HG03139 (cell line): ENCODE data around the gene DDIAS.
"Not testable (repeated sequence)": the region's sequence is repeated elsewhere in the genome, so short reads cannot be mapped to it uniquely, and the experiment has no call there.

Experiments used
- ATAC-seq: cut with Tn5 transposase; IDR thresholded peaks from one replicate; pipeline ENCODE4 v1.9.1; 2021; ENCODE audit not compliant: unreplicated experiment

The DDIAS gene

DNA sequence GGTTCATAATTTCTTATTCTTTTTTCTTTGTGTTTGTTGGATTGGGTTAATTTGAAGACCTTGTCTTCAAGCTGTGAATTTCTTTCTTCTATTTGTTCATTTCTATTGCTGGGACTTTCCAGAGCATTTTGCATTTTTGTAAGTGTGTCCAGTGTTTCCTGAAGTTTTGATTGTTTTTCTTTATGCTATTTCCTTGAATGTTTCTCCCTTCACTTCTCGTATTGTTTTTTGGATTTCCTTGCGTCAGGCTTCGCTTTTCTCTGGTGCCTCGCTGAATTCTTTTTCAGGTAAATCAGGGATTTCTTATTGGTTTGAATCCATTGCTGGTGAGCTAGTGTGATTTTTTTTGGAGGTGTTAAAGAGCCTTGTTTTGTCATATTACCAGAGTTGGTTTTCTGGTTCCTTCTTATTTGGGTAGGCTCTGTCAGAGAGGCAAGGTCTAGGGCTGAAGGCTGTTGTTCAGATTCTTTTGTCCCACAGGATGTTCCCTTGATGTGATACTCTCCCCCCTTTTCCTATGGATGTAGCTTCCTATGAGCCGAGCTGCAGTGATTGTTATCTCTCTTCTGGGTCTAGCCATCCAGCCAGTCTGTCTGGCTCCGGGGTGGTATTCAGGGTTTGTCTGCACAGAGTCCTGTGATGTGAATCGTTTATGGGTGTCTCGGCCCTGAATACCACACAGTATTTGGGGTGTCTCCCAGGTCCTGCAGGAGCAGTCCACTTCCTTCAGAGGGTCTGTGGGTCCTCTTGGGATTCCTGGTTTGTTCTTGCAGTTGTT lies 21.0 kb downstream of the DDIAS start:
- not testable (repeated sequence) for ATAC-seq

DNA sequence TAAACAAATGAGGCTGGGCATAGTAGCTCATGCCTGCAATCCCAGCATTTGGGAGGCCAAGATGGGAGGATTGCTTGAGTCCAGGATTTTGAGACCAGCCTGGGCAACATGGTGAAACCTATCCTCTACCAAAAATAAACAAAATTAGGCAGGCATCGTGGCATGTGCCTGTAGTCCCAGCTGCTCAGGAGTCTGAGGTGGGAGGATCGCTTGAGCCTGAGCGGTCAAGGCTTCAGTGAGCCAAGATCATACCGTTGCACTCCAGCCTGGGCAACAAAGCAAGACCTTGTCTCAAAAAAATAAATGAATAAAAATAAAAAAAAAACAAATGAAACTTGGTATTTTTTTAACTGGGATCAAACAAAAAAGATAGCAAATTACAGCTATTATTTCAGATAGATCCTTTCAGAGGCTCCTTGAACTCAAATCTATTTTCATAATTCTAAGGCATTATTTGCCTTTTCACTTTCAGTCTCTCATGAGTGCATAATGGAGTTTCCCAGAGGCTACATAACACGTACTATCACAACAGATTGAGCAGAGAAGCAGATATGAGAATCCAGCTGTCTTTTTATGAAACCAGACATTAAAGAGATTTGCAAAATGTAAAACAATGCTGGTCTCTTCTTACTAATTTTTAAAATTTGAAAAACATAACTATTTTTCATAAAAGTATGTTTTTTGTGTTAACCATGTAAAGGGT lies 23.1 kb downstream of the DDIAS start:
- no peak for ATAC-seq

GRCh38 chr11:82927264-82927880 lies 25.8 kb downstream of the DDIAS start:
- ATAC-seq = peak; percentile 56

DNA sequence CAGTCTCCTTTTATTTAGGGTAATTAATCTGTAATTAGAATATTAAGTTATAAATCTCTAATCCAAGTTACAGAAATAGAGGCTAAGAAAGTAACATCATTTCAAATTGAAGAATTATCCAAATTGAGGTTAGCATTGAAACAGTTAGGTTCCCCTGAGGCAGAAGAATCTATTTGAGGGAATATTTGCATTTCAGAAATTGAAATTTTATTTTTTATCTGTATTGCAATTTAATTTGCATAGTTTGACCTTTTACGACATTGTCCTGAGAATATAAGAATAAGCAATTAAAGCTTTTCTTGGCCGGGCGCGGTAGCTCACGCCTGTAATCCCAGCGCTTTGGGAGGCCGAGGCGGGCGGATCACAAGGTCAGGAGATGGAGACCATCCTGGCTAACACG lies 27.6 kb downstream of the DDIAS start:
- ATAC-seq = no peak

- no peak for ATAC-seq
Measured at GRCh38 chr11:82930229-82930628, 28.7 kb downstream of the DDIAS start.

GRCh38 chr11:82930734-82931133 lies 29.2 kb downstream of the DDIAS start:
- ATAC-seq = no peak

DNA sequence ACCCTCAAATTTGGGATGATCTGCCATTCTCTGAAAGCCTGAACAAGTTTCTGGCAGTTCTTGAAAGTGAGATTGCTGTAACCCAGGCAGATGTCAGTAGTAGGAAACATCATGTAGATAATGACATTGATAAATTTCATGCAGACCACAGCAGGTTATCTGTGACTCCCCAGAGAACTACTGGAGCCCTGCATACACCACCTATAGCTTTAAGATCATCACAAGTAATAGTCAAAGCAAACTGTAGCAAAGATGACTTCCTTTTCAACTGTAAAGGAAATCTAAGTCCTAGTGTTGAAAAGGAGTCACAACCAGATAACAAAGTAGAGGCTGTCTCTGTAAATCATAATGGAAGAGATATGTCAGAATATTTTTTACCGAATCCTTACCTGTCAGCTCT lies 31.0 kb downstream of the DDIAS start:
- ATAC-seq = no peak

GRCh38 chr11:82936261-82936660 lies 34.7 kb downstream of the DDIAS start:
- ATAC-seq = no peak

GRCh38 chr11:82937554-82937953 lies 36.0 kb downstream of the DDIAS start:
- no peak for ATAC-seq

DNA sequence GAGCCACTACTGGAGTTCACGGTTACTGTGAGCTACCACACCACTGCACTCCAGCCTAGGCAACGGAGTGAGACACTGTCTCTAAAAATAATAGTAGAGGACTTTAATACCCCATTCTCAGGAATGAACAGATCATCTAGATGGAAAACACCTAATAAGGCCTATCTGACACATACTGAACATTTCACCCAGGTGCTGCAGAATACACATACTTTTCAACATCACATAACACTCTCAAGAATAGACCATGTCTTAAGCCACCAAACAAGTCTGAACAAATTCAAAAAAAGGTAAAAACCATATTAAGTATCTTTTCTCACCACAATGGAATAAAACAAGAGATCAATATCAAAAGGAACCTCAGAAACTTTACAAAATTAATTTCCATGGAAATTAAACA lies 37.9 kb downstream of the DDIAS start:
- ATAC-seq = no peak

DNA sequence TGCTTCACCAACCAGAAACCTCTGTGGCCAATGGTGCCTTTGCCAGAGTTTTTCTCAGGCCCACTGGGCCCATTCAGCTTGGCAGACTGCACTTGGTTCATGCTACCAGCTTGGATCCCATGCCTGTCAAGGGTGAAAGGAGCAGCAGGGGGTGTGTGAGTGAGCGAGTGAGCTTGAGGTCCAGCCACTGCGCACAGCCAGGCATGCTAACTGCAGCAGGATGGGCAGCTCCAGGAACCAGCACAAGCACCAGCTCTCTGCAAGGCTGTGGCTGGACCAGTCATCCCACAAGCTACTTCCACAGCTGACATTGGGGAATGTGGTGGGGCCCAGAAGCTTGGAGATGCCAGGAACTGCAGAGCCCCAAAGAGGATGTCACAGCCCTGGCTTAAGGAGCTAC lies 40.8 kb downstream of the DDIAS start:
- ATAC-seq = no peak

GRCh38 chr11:82943430-82943829 lies 41.9 kb downstream of the DDIAS start:
- not testable (repeated sequence) for ATAC-seq

GRCh38 chr11:82944198-82944597 lies 42.7 kb downstream of the DDIAS start:
- ATAC-seq = no peak

DNA sequence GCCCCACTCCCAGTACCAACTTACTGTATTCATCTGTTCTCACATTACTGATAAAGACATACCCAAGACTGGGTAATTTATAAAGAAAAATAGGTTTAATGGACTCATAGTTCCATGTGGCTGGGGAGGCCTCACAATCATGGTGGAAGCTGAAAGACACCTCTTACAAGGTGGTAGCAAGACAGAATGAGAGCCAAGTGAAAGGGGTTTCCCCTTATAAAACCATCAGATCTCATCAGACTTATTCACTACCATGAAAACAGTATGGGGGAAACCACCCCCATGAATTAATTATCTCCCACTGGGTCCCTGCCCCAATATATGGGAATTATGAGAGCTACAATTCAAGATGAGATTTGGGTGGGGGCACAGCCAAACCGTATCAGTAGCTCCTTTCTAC lies 43.5 kb downstream of the DDIAS start:
- ATAC-seq = not testable (repeated sequence)

DNA sequence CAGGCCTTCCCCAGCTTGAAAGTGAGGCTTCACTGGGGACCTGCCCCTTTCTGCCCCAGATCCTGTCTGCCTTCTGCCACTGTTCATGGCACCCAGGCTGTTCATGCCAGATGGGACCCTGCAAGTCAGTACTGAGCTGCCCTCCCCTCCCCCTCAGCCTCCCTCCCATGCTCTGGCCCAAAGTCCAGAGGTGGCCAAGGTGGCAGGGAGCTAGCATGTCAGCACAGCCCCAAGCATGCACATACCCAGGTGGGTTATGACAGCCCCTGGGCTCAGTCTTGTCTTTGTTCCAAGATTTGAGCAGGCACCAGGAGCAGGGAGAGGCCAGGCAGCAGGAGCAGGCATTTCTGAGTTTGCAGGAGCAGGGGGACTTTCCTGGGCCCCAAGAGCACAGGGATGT lies 44.1 kb downstream of the DDIAS start:
- no peak for ATAC-seq

GRCh38 chr11:82949352-82949751 lies 47.8 kb downstream of the DDIAS start:
- no peak for ATAC-seq

DNA sequence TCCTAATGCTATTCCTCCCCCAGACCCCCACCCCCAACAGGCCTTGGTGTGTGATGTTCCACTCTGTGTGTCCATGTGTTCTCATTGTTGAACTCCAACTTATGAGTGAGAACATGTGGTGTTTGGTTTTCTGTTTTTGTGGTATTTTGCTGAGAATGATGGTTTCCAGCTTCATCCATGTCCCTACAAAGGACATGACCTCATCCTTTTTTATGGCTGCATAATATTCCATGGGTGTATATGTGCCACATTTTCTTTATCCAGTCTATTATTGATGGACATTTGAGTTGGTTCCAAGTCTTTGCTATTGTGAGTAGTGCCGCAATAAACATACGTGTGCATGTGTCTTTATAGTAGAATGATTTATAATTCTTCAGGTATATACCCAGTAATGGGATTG lies 49.0 kb downstream of the DDIAS start:
- ATAC-seq = not testable (repeated sequence)

- ATAC-seq = not testable (repeated sequence)
Measured at GRCh38 chr11:82955736-82956453, 54.4 kb downstream of the DDIAS start.

DNA sequence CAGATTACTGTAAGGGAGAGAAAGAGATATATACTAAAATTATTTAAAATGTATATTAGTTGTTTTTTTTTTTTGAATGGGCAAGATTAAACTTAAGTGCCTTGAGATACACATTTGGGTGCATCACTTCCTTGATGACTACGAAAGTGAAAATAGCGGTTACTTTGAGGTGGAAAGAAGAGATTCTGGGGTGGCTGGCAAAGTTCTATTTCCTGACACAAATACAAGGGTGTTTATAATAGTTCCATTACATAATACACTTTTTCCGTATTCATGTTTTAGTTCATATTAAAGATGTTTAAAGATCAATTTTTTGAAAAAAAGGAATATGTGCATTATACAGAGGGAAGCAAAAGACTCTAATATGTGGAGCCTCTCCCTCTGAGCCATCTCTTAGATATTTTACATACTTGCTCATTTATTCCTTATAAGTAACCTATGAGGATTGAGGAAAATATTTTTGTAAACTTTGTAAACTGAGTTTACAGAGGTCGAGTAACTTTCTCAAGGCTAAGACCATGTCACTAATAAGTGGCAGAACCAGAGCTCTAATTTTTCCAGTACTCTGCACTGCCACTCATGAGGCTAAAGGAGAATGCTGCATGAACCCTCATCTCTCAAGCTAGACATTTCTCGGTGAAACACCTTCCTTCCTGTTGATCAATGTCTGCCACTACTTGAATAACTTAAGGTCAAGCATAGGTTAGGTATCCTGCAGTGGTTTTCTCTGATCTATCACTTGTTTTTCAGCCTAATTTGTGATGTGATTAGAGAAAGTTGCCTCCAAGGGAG lies 58.6 kb downstream of the DDIAS start:
- peak; percentile 83 for ATAC-seq

- ATAC-seq = peak; percentile 24
Measured at GRCh38 chr11:82960779-82961143, 59.2 kb downstream of the DDIAS start.

DNA sequence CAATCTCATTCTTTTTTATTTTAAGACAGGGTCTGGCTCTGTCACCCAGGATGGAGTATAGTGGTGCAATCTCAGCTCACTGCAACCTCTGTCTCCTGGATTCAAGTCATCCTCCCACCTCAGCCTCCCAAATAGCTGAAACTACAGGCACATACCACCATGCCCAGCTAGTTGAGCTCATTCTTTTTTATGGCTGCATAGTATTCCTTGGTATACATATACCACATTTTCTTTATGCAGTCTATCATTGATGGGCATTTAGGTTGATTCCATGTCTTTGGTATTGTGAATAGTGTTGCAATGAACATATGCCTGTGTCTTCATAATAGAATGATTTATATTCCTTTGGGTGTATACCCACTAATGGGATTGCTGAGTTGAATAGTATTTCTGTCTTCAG lies 60.5 kb downstream of the DDIAS start:
- ATAC-seq = not testable (repeated sequence)
